HEK293T (cell line): Measurements from ENCODE around the gene SART1.

ENCODE experiments used
- ARNT ChIP-seq: fragments of 450-650 bp; IDR thresholded peaks from 2 replicates; pipeline ENCODE4 v1.6.1; 2017; ENCODE audit warnings: mild to moderate bottlenecking
- BHLHE40 ChIP-seq: fragments of 450-650 bp; IDR thresholded peaks from 2 replicates; pipeline ENCODE4 v1.6.1; 2016; ENCODE audit warnings: mild to moderate bottlenecking, moderate library complexity, borderline replicate concordance
- CTBP1 ChIP-seq: fragments of 450-650 bp; IDR thresholded peaks from 2 replicates; pipeline ENCODE4 v1.6.1; 2016; ENCODE audit warnings: borderline replicate concordance
- FOXA1 ChIP-seq: fragments of 450-650 bp; IDR thresholded peaks from 2 replicates; pipeline ENCODE4 v1.6.1; 2016; ENCODE audit warnings: mild to moderate bottlenecking
- FOXK2 ChIP-seq: fragments of 450-650 bp; IDR thresholded peaks from 2 replicates; pipeline ENCODE4 v1.6.1; 2016; ENCODE audit warnings: mild to moderate bottlenecking
- FOXM1 ChIP-seq: fragments of 450-650 bp; IDR thresholded peaks from 2 replicates; pipeline ENCODE4 v1.6.1; 2017; ENCODE audit warnings: mild to moderate bottlenecking, borderline replicate concordance
- LEF1 ChIP-seq: fragments of 450-650 bp; IDR thresholded peaks from 2 replicates; pipeline ENCODE4 v1.6.1; 2017; ENCODE audit warnings: mild to moderate bottlenecking, borderline replicate concordance
- TF ChIP-seq, protein P1 (sequence below): fragments of 450-650 bp; IDR thresholded peaks from 2 replicates; pipeline ENCODE4 v1.6.1; 2016

DNA sequence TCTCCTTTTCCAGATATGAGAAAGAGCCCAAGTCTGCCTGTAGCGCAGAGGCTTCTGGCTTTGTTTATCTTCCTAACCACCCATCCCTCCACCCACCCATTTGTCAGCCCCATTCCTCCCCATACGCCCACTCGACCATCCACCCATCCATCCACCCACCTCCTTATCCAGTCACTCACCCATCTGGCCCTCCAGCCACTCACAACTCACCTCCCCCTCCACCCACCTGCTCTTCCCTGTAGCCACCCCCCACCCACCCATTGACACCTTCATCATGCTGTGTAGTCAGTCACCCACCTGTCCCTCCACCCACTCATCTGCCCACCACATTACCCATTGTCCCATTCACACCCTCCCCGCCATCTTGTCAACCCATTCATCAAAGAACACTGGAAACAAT, 55.8 kb downstream of the SART1 start:
- TF ChIP-seq FOXK2 (no peak), FOXA1 (no peak), BHLHE40 (no peak), CTBP1 (no peak), LEF1 (no peak), FOXM1 (no peak), ARNT (no peak)
- TF ChIP-seq, protein P1, sequence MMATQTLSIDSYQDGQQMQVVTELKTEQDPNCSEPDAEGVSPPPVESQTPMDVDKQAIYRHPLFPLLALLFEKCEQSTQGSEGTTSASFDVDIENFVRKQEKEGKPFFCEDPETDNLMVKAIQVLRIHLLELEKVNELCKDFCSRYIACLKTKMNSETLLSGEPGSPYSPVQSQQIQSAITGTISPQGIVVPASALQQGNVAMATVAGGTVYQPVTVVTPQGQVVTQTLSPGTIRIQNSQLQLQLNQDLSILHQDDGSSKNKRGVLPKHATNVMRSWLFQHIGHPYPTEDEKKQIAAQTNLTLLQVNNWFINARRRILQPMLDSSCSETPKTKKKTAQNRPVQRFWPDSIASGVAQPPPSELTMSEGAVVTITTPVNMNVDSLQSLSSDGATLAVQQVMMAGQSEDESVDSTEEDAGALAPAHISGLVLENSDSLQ, result no peak
